ENCODE measurements around the gene LSM7. TPM values are rescaled to one million over a fixed set of nuclear protein-coding genes. Genes with fewer than 3 reads are reported as not detected.

Gene LSM7
- total and polyA plus RNA-seq, 2 of the 13 experiments (the other 11 are each of a cell fraction or from before 2014, with no cell fraction given), result 140 to 205 TPM

GRCh38 chr19:2274185-2274711 lies 54.1 kb downstream of the LSM7 start:
- FAIRE-seq (no peak), DNase-seq (ENCODE audit: low spot score) (no peak), ATAC-seq (no peak)
- Histone ChIP-seq H3K9ac (ENCODE audit: insufficient read depth, low read depth, low read length) (peak overlapping the region; percentile 7; the same call in 1 of the 2 replicates), H2AFZ (ENCODE audit: low read length) (no peak overlapping the region), H3K36me3 (replicated peaks in 1 of 2; ENCODE audit: control insufficient read depth in 1 of 2, insufficient read depth in 2 of 2, low read length in 2 of 2) (peaks cover 4 to 17% of the 10 kb centered on the region in 2 experiments; a peak in 4 of 5 replicates), H3K79me2 (ENCODE audit: insufficient read depth, low read length) (peaks cover 33% of the 10 kb centered on the region), H3K4me1 (ENCODE audit: insufficient read depth, low read length) (peaks cover 40% of the 10 kb centered on the region), H3K27ac (ENCODE audit: extremely low read length, insufficient read depth, low read length) (no peak overlapping the region), H3K27me3 (ENCODE audit: control insufficient read depth in 1 of 2, insufficient read depth in 2 of 2, low read length in 2 of 2) (no peaks in the 10 kb centered on the region), H4K20me1 (ENCODE audit: insufficient read depth, low read length) (peaks cover 58% of the 10 kb centered on the region), H3K9me3 (ENCODE audit: low read length) (no peaks in the 10 kb centered on the region), H3K4me3 (replicated peaks in 1 of 3; ENCODE audit: insufficient read depth in 1 of 3, low read depth in 2 of 3, low read length in 3 of 3) (0 out of 6 replicates have a peak overlapping the region, but pooled peaks of 1 of the 3 experiments have one; percentile 56), H3K4me2 (ENCODE audit: low read depth, low read length) (peak overlapping the region; percentile 63)
- WGBS (ENCODE audit: low lambda C conversion rate), result 95% methylated on average over 9 of the region's 9 CpGs
- in situ Hi-C loops (cut with HindIII; ENCODE audit: extremely low pct_ligation_motif_present, low pct_unique_long_range_greater_than_20kb) (no loop called here), intact Hi-C loops (cut with micrococcal nuclease; ENCODE audit: unreplicated experiment) (loop anchor here (5.0 kb wide), 1 partner anchor 37 kb away; the partner anchor contains the start of genes PLEKHJ1 and SF3A2)
- POLR2A ChIA-PET, result interaction anchor here (1.3 to 1.7 kb wide), 2 partner anchors 11 to 123 kb away, joined by 3 to 7 read pairs; partner anchors contain the start of gene AP3D1
- BruUV-seq (replicated peaks), result no TSS peak
- CTCF ChIA-PET (ENCODE audit: low intra/inter-chr PET ratio, low total read pairs), result interaction anchor here (1.1 to 1.7 kb wide), 4 partner anchors 20 to 41 kb away, joined by 3 to 17 read pairs (median 14); partner anchors contain the start of genes PLEKHJ1 and SF3A2
- TF ChIP-seq SIX4 (CRISPR knock-in tag; IDR thresholded peaks at IDR 0.05) (no peak), POLR2A (IDR thresholded peaks at IDR 0.05; ENCODE audit: insufficient read depth in 1 of 2, low read depth in 2 of 2, low read length in 2 of 2) (peak in 1 of 2 experiments; percentile 38; a peak in 1 of 4 replicates), IKZF4 (CRISPR knock-in tag; IDR thresholded peaks at IDR 0.05; ENCODE audit: borderline replicate concordance, low read depth, not compliant biosample characterization) (no peak), GLMP (CRISPR knock-in tag; IDR thresholded peaks at IDR 0.05; ENCODE audit: borderline replicate concordance) (no peak), ZFP36 (IDR thresholded peaks at IDR 0.05; ENCODE audit: borderline replicate concordance, low read depth, low read length, partially characterized antibody) (peak; percentile 34), ZNF800 (CRISPR knock-in tag; IDR thresholded peaks at IDR 0.05) (no peak), ZNF446 (CRISPR knock-in tag; IDR thresholded peaks at IDR 0.05) (no peak), ZKSCAN1 (IDR thresholded peaks at IDR 0.05; ENCODE audit: low read length) (peak; percentile 89), STAT5B (CRISPR knock-in tag; IDR thresholded peaks at IDR 0.05) (no peak), STAT6 (CRISPR knock-in tag; IDR thresholded peaks at IDR 0.05; ENCODE audit: borderline replicate concordance) (no peak), ZNF3 (CRISPR knock-in tag; IDR thresholded peaks at IDR 0.05) (no peak), SRY (CRISPR knock-in tag; IDR thresholded peaks at IDR 0.05) (no peak)
- TF ChIP-seq, protein P1, sequence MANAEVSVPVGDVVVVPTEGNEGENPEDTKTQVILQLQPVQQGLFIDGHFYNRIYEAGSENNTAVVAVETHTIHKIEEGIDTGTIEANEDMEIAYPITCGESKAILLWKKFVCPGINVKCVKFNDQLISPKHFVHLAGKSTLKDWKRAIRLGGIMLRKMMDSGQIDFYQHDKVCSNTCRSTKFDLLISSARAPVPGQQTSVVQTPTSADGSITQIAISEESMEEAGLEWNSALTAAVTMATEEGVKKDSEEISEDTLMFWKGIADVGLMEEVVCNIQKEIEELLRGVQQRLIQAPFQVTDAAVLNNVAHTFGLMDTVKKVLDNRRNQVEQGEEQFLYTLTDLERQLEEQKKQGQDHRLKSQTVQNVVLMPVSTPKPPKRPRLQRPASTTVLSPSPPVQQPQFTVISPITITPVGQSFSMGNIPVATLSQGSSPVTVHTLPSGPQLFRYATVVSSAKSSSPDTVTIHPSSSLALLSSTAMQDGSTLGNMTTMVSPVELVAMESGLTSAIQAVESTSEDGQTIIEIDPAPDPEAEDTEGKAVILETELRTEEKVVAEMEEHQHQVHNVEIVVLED (CRISPR knock-in tag; IDR thresholded peaks at IDR 0.05; ENCODE audit: borderline replicate concordance), result no peak
- TF ChIP-seq, protein P2, sequence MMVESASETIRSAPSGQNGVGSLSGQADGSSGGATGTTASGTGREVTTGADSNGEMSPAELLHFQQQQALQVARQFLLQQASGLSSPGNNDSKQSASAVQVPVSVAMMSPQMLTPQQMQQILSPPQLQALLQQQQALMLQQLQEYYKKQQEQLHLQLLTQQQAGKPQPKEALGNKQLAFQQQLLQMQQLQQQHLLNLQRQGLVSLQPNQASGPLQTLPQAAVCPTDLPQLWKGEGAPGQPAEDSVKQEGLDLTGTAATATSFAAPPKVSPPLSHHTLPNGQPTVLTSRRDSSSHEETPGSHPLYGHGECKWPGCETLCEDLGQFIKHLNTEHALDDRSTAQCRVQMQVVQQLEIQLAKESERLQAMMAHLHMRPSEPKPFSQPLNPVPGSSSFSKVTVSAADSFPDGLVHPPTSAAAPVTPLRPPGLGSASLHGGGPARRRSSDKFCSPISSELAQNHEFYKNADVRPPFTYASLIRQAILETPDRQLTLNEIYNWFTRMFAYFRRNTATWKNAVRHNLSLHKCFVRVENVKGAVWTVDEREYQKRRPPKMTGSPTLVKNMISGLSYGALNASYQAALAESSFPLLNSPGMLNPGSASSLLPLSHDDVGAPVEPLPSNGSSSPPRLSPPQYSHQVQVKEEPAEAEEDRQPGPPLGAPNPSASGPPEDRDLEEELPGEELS (CRISPR knock-in tag; IDR thresholded peaks at IDR 0.05), result no peak

Measured in HepG2 (cell line).